ENCODE results near the gene ADCY2.

The ADCY2 gene

GRCh38 chr5:7395947-7396712 lies at the start of gene ADCY2:
Gene ADCY2, plus strand, starts transcription at chr5:7396138. Its CDS starts 159 bp downstream, at chr5:7396297.
- DNase-seq (ENCODE audit: low spot score) = peak; percentile 74

GRCh38 chr5:7347377-7347776 lies 48.6 kb upstream of the ADCY2 start:
- DNase-seq (ENCODE audit: low spot score) = peak; percentile 17

GRCh38 chr5:7348168-7348854 lies 47.6 kb upstream of the ADCY2 start:
- DNase-seq (ENCODE audit: low spot score) = no peak

GRCh38 chr5:7361593-7361992 lies 34.3 kb upstream of the ADCY2 start:
- DNase-seq (ENCODE audit: low spot score) = no peak

GRCh38 chr5:7363067-7363677 lies 32.8 kb upstream of the ADCY2 start:
- no peak for DNase-seq (ENCODE audit: low spot score)

GRCh38 chr5:7364226-7364875 lies 31.6 kb upstream of the ADCY2 start:
- DNase-seq (ENCODE audit: low spot score) = no peak

GRCh38 chr5:7367780-7368179 lies 28.2 kb upstream of the ADCY2 start:
- DNase-seq (ENCODE audit: low spot score) = no peak

GRCh38 chr5:7372399-7372798 lies 23.5 kb upstream of the ADCY2 start:
- no peak for DNase-seq (ENCODE audit: low spot score)

- peak; percentile 39 for DNase-seq (ENCODE audit: low spot score)
Measured at GRCh38 chr5:7374186-7374585, 21.8 kb upstream of the ADCY2 start.

GRCh38 chr5:7375457-7375856 lies 20.5 kb upstream of the ADCY2 start:
- DNase-seq (ENCODE audit: low spot score) = no peak

- DNase-seq (ENCODE audit: low spot score) = no peak
Measured at GRCh38 chr5:7376871-7377270, 19.1 kb upstream of the ADCY2 start.

GRCh38 chr5:7377761-7378160 lies 18.2 kb upstream of the ADCY2 start:
- no peak for DNase-seq (ENCODE audit: low spot score)

GRCh38 chr5:7382588-7382987 lies 13.3 kb upstream of the ADCY2 start:
- no peak for DNase-seq (ENCODE audit: low spot score)

GRCh38 chr5:7385681-7386080 lies 10.3 kb upstream of the ADCY2 start:
- DNase-seq (ENCODE audit: low spot score) = no peak

- no peak for DNase-seq (ENCODE audit: low spot score)
Measured at GRCh38 chr5:7388553-7388952, 7.4 kb upstream of the ADCY2 start.

GRCh38 chr5:7391215-7391614 lies 4.7 kb upstream of the ADCY2 start:
- no peak for DNase-seq (ENCODE audit: low spot score)

- peak; percentile 45 for DNase-seq (ENCODE audit: low spot score)
Measured at GRCh38 chr5:7391814-7392692, 3.9 kb upstream of the ADCY2 start.

GRCh38 chr5:7392693-7393024 lies 3.3 kb upstream of the ADCY2 start:
- DNase-seq (ENCODE audit: low spot score) = no peak

GRCh38 chr5:7393921-7394799 lies 1.8 kb upstream of the ADCY2 start:
- DNase-seq (ENCODE audit: low spot score) = no peak

- no peak for DNase-seq (ENCODE audit: low spot score)
Measured at GRCh38 chr5:7394889-7395431, 978 bp upstream of the ADCY2 start.
